ENCODE measurements around the gene TBP.

TBP gene

DNA sequence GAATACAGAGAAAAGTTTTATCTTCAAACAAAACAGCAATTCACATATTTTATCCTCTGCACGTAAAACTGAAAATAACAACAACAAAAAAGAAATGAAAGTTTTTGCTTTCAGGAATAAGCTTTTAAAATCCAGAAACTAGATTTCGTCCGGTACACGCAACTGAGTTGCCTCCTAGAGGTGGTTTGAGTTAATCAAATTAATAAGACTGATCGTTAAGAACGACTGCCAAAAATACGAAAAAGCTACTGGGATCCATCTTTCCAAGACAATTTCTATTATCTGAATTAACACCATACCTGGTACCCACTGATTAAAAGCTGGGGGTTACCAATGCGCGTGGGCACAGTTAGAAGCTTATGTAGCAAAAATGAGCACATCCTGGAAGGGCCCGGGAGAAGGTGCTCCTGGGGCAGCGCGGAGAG lies 29.6 kb downstream of the TBP start:
- H3K27ac ChIP-seq (ENCODE audit: low read depth, low read length): peak overlapping the region; percentile 83
- H3K9me3 ChIP-seq (ENCODE audit: control insufficient read depth, insufficient read depth, low read length): no peaks in the 10 kb centered on the region
- peak overlapping the region; percentile 76 for H3K4me2 ChIP-seq (ENCODE audit: low read length)
- peaks cover 46% of the 10 kb centered on the region for H3K79me2 ChIP-seq (ENCODE audit: control insufficient read depth, low read length)
- H3F3A ChIP-seq (ENCODE audit: control insufficient read depth, insufficient read depth): peaks cover 14% of the 10 kb centered on the region
- no peaks in the 10 kb centered on the region for H3K9me2 ChIP-seq (replicated peaks; ENCODE audit: control insufficient read depth, low read length)
- peaks cover 5% of the 10 kb centered on the region; the same call in 1 of the 2 replicates for H4K20me1 ChIP-seq (ENCODE audit: control insufficient read depth, insufficient read depth, low read depth, low read length)
- TF ChIP-seq, protein P1, sequence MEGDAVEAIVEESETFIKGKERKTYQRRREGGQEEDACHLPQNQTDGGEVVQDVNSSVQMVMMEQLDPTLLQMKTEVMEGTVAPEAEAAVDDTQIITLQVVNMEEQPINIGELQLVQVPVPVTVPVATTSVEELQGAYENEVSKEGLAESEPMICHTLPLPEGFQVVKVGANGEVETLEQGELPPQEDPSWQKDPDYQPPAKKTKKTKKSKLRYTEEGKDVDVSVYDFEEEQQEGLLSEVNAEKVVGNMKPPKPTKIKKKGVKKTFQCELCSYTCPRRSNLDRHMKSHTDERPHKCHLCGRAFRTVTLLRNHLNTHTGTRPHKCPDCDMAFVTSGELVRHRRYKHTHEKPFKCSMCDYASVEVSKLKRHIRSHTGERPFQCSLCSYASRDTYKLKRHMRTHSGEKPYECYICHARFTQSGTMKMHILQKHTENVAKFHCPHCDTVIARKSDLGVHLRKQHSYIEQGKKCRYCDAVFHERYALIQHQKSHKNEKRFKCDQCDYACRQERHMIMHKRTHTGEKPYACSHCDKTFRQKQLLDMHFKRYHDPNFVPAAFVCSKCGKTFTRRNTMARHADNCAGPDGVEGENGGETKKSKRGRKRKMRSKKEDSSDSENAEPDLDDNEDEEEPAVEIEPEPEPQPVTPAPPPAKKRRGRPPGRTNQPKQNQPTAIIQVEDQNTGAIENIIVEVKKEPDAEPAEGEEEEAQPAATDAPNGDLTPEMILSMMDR (IDR thresholded peaks at IDR 0.05; ENCODE audit: low read depth, low read length, poor library complexity, severe bottlenecking): peak; percentile 18
- TF ChIP-seq EZH2phosphoT487 (IDR thresholded peaks at IDR 0.05; ENCODE audit: borderline replicate concordance, low read length): no peak
- H3K4me3 ChIP-seq (ENCODE audit: low read length): peak overlapping the region; percentile 99
- no peaks in the 10 kb centered on the region for H3K27me3 ChIP-seq (ENCODE audit: control insufficient read depth, low read length)
- peaks cover 54% of the 10 kb centered on the region for H3K36me3 ChIP-seq (ENCODE audit: control insufficient read depth, low read length)
- peaks cover 22% of the 10 kb centered on the region for H3K4me1 ChIP-seq (ENCODE audit: control insufficient read depth, low read length)

DNA sequence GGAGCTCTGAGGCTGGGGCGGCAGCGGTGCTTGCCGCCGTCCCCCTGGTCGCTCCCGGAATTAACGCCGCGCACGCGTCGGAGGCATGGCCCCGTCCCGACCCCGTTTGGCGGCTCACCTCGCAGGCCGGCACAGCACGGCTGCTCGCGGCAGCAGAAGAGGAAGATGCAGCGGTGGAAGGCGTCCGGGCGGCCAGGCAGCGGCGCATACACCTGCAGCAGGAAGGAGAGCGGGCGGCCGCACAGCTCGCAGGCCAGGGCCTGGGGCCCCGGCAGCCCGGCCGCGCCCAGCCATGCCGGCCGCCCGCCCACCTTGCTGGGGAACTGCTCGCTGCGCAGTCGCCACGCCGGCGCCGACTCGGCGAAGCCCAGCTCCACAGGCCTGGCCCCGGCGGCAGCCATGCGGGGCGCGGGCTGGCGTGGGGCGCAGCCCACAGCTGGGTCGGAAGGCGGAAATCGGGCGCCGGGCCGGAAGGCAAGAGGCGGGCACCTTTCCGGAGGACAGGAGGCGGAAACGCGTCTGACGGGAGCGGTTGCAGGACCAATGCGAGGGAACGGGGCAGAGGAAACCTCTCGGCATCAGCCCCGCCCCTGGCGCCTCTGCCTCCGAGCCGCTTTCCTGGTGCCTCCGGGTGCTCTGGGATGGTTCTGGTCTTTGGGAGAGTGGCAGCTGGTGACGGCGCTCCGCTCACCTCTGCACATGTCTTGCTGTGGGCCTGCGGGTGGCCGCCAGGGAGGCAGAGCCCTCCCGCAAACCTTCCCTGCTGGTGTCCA lies 30.2 kb downstream of the TBP start, which contains the start of gene PDCD2:
PDCD2 (minus strand) TSS at position 457 of the 773 bp plus-strand sequence; CDS start at position 401, 56 bp downstream.
- Histone ChIP-seq H3K4me2 (ENCODE audit: low read length) (peak within 1 kb of the TSS; percentile 76), H3K27ac (ENCODE audit: low read depth, low read length) (peak within 1 kb of the TSS; percentile 83), H3K9me2 (replicated peaks; ENCODE audit: control insufficient read depth, low read length) (no peaks in the 10 kb centered on the region), H3K27me3 (ENCODE audit: control insufficient read depth, low read length) (no peaks in the 10 kb centered on the region), H3K4me3 (ENCODE audit: low read length) (peak within 1 kb of the TSS; percentile 99), H4K20me1 (ENCODE audit: control insufficient read depth, insufficient read depth, low read depth, low read length) (peaks cover 5% of the 10 kb centered on the region; the same call in 1 of the 2 replicates), H3F3A (ENCODE audit: control insufficient read depth, insufficient read depth) (peaks cover 10% of the 10 kb centered on the region), H3K36me3 (ENCODE audit: control insufficient read depth, low read length) (peaks cover 48% of the 10 kb centered on the region), H3K4me1 (ENCODE audit: control insufficient read depth, low read length) (peaks cover 22% of the 10 kb centered on the region), H3K9me3 (ENCODE audit: control insufficient read depth, insufficient read depth, low read length) (no peaks in the 10 kb centered on the region), H3K79me2 (ENCODE audit: control insufficient read depth, low read length) (peaks cover 46% of the 10 kb centered on the region)
- TF ChIP-seq, protein P1 (IDR thresholded peaks at IDR 0.05; ENCODE audit: low read depth, low read length, poor library complexity, severe bottlenecking): no peak
- TF ChIP-seq EZH2phosphoT487 (IDR thresholded peaks at IDR 0.05; ENCODE audit: borderline replicate concordance, low read length): no peak

DNA sequence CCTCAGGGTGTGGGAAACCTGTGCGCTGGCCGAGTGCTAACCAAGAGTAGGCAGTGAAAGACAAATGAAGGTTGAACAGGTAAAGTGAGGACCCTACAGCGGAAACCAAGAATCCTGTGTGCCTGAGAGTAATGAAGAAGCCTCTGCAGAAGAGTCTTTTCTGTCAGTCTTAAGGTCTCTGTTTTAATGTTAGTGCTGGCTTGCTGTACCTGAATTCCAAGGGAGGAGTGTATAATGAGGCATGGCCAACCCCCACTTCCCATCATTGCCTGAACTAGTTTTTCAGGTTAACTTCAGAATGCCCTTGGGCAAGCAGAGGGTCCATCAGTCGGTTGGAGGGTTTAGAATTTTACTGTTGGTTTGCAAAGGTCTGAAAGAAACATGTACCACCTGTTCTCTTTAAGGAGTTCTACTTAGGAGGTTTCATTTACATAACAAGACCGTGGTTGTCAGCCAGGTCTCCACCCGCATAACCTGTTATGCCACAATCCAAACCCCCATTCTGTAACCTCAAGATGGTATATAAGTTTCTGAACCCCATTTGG lies 30.9 kb downstream of the TBP start:
- H3K4me1 ChIP-seq (ENCODE audit: control insufficient read depth, low read length): peaks cover 22% of the 10 kb centered on the region
- H3K36me3 ChIP-seq (ENCODE audit: control insufficient read depth, low read length): peaks cover 42% of the 10 kb centered on the region
- peak overlapping the region; percentile 99 for H3K4me3 ChIP-seq (ENCODE audit: low read length)
- H3K79me2 ChIP-seq (ENCODE audit: control insufficient read depth, low read length): peaks cover 46% of the 10 kb centered on the region
- H4K20me1 ChIP-seq (ENCODE audit: control insufficient read depth, insufficient read depth, low read depth, low read length): peaks cover 5% of the 10 kb centered on the region; the same call in 1 of the 2 replicates
- TF ChIP-seq, protein P1 (IDR thresholded peaks at IDR 0.05; ENCODE audit: low read depth, low read length, poor library complexity, severe bottlenecking): no peak
- no peak for TF ChIP-seq EZH2phosphoT487 (IDR thresholded peaks at IDR 0.05; ENCODE audit: borderline replicate concordance, low read length)
- no peaks in the 10 kb centered on the region for H3K27me3 ChIP-seq (ENCODE audit: control insufficient read depth, low read length)
- H3K9me2 ChIP-seq (replicated peaks; ENCODE audit: control insufficient read depth, low read length): no peaks in the 10 kb centered on the region
- H3K4me2 ChIP-seq (ENCODE audit: low read length): peak overlapping the region; percentile 73
- no peaks in the 10 kb centered on the region for H3K9me3 ChIP-seq (ENCODE audit: control insufficient read depth, insufficient read depth, low read length)
- peaks cover 7% of the 10 kb centered on the region for H3F3A ChIP-seq (ENCODE audit: control insufficient read depth, insufficient read depth)
- peak overlapping the region; percentile 83 for H3K27ac ChIP-seq (ENCODE audit: low read depth, low read length)
